ENCODE data around the gene HNF4A. TPM values are rescaled to one million over a fixed set of nuclear protein-coding genes. Genes with fewer than 3 reads are reported as not detected.

HNF4A gene
- polyA plus RNA-seq, 1 experiment, result not detected

DNA sequence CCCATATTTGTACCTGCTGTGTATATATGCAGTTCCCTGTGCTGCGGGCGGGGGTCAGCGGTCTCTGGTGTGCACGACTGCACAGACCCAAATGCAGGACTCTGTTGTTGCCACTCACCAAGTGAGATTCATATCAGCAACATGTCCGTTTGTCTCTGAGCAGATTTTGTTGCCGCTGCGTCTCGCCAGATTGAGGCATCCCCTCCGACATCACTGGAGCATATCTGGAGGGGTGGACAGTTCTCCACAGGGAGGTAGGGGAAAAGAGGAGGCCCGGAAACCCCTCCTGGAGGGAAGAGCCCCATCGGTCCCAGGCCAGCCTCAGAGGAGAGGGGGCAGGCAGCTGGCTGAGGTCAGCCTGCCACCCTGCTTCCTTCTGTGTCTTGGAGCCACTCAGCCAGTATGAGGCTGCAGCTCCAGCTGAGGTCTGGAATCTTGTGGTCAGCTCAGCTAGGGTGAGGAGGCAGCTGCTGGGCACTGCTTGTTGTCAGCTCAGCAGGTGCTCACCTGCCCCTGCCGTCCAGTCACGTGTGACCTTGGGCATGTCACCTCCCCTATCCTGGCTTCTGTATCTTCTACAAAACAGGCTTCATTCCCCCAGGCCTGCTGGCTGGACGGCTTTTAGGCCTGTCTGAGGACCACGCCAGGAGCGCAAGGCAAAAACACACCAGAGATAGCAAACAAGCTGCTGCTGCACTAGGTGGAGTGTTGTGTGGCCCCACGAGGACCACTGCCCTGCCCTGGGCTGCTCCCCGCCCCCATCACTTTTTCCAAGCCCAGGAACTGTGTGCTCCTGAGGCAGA is 47.1 kb downstream of the HNF4A start:
- TF ChIP-seq, protein P1, sequence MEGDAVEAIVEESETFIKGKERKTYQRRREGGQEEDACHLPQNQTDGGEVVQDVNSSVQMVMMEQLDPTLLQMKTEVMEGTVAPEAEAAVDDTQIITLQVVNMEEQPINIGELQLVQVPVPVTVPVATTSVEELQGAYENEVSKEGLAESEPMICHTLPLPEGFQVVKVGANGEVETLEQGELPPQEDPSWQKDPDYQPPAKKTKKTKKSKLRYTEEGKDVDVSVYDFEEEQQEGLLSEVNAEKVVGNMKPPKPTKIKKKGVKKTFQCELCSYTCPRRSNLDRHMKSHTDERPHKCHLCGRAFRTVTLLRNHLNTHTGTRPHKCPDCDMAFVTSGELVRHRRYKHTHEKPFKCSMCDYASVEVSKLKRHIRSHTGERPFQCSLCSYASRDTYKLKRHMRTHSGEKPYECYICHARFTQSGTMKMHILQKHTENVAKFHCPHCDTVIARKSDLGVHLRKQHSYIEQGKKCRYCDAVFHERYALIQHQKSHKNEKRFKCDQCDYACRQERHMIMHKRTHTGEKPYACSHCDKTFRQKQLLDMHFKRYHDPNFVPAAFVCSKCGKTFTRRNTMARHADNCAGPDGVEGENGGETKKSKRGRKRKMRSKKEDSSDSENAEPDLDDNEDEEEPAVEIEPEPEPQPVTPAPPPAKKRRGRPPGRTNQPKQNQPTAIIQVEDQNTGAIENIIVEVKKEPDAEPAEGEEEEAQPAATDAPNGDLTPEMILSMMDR (IDR thresholded peaks at IDR 0.05; ENCODE audit: low read depth, low read length), result no peak
- no peak for DNase-seq (ENCODE audit: low read depth, low spot score)
- no peaks in the 10 kb centered on the region; the same call in 1 of the 2 replicates for H3K9me3 ChIP-seq (ENCODE audit: control insufficient read depth, insufficient read depth, low read length)
- POLR2A ChIA-PET, result no interaction called here
- CTCF ChIA-PET, result no interaction called here
- H3K4me3 ChIP-seq (ENCODE audit: low read depth, low read length), result no peak overlapping the region
- peaks cover 11% of the 10 kb centered on the region for H3K27me3 ChIP-seq (ENCODE audit: control insufficient read depth, insufficient read depth, low read length)
- H3K27ac ChIP-seq (ENCODE audit: low read depth, low read length), result no peak overlapping the region

DNA sequence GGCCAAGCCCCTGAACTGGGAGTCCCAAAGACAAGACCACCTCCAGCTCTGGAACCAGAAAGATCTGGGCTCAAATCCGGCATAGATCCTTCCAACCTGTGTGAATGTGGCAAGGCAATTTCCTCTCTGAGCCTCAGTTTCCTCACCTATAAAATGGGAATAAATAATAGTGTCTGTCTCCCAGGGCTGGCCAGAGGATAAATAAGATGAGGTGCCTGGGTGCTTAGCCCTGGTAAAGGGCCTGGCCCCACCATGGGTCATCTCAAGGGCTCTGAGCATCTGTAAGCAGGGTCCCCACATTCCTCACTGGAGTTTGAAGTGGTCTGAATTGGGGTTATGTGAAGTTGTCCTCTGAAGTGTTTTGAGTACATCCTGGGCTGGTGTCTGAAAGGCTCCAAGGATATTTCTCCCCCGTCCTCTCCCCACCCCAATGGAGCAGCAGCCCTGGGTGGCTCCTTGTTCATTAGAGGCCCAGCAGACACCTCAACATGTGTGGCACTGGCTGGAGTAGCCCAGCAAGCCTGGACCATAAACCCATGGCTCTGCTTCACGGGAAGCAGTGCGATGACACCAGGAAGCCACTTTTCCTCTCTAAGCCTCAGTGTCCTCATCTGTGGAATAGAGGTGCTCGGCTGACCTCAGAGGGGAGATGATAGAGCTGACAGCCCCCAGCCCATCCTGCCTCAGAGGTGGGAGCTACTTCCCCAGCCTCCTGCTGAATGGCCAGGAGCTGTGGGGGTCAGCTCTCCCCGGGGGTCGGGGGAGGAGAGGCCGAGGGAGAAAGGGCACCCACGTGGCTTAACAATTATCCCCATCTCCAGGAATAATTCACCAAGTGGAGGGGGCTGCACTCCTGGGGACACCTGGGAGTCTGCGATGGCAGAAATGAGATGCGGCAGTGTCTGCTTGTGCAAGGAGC is 48.0 kb downstream of the HNF4A start:
- DNase-seq (ENCODE audit: low read depth, low spot score), result no peak
- Histone ChIP-seq H3K27ac (ENCODE audit: low read depth, low read length) (no peak overlapping the region), H3K27me3 (ENCODE audit: control insufficient read depth, insufficient read depth, low read length) (peaks cover 11% of the 10 kb centered on the region), H3K4me3 (ENCODE audit: low read depth, low read length) (no peak overlapping the region), H3K9me3 (ENCODE audit: control insufficient read depth, insufficient read depth, low read length) (no peaks in the 10 kb centered on the region; the same call in 1 of the 2 replicates)
- ChIA-PET CTCF (no interaction called here), POLR2A (no interaction called here)
- TF ChIP-seq, protein P1 (IDR thresholded peaks at IDR 0.05; ENCODE audit: low read depth, low read length), result no peak

DNA sequence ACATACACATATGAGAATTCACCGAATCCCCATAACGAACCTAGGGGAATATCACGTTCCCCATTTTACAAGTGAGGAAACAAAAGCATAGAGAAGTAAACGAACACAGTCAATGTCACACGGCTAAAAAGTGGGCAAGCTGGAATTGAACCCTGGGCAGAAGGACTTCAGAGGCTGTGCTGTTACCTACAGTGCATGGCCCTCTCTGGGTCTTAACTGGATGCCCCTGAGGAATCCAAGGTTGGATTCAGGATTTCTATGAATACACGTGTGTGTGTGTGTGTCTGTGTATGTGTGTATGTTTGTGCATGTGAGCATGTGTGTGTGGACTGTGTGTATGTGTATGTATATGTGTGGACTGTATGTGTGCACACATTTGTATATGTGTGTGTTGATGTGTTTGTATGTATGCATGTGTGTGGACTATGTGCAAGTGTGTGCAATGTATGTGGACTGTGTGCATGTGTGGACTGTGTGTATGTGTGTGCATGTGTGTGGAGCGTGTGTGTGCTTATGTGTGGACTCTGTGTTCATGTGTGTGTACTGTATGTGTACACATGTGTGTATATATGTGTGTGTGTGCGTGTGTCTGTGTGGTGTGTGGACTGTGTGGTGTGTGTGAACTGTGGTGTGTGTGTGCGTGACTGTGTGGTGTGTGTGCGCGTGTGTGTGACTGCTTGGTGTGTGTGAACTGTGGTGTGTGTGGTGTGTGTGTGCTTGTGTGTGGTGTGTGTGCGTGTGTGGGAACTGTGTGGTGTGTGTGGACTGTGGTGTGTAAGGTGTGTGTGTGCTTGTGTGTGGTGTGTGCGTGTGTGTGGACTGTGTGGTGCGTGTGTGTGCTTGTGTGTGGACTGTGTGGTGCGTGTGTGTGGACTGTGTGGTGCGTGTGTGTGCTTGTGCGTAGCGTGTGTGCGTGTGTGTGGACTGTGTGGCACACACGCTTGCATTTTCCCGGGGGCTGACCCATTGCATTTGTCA is 49.0 kb downstream of the HNF4A start:
- POLR2A ChIA-PET, result no interaction called here

DNA sequence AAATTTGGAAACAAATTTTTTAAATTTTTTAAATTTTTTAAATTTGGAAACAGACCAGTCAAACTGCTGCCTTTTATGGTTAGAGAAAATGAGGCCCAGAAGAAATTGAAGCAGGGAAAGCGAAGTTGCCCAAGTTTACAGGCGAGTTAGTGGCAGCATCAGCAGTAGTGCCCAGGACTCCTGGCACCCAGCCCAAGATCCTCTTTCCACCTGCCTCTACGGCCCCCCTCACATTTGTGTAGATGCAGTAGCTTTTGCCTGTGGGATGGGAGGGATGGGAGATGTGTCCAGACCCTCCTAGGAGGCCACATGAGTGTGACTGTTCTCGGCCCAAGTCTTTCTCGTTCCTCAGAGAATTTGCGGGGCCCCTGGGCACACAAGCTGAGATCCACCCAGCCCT is 49.8 kb downstream of the HNF4A start:
- ChIA-PET CTCF (interaction anchor here (1.0 kb wide), 1 partner anchor 54 kb away, joined by 3 read pairs; no protein-coding TSS in a partner anchor), POLR2A (no interaction called here)
- H3K27me3 ChIP-seq (ENCODE audit: control insufficient read depth, insufficient read depth, low read length), result peaks cover 7% of the 10 kb centered on the region
- TF ChIP-seq, protein P1 (IDR thresholded peaks at IDR 0.05; ENCODE audit: low read depth, low read length), result no peak
- no peak for DNase-seq (ENCODE audit: low read depth, low spot score)
- H3K27ac ChIP-seq (ENCODE audit: low read depth, low read length), result no peak overlapping the region
- no peak overlapping the region for H3K4me3 ChIP-seq (ENCODE audit: low read depth, low read length)
- H3K9me3 ChIP-seq (ENCODE audit: control insufficient read depth, insufficient read depth, low read length), result no peaks in the 10 kb centered on the region; the same call in 1 of the 2 replicates

More for the DNA sequence above, 49.0 kb downstream of the HNF4A start:
- TF ChIP-seq, protein P1 (IDR thresholded peaks at IDR 0.05; ENCODE audit: low read depth, low read length), result no peak
- no peak for DNase-seq (ENCODE audit: low read depth, low spot score)
- H3K27ac ChIP-seq (ENCODE audit: low read depth, low read length), result no peak overlapping the region
- peaks cover 7% of the 10 kb centered on the region for H3K27me3 ChIP-seq (ENCODE audit: control insufficient read depth, insufficient read depth, low read length)
- CTCF ChIA-PET, result no interaction called here
- H3K9me3 ChIP-seq (ENCODE audit: control insufficient read depth, insufficient read depth, low read length), result no peaks in the 10 kb centered on the region; the same call in 1 of the 2 replicates
- no peak overlapping the region for H3K4me3 ChIP-seq (ENCODE audit: low read depth, low read length)

Measured in AG04450 (cell line).